ENCODE measurements around the gene DCLK2.

The DCLK2 gene

DNA sequence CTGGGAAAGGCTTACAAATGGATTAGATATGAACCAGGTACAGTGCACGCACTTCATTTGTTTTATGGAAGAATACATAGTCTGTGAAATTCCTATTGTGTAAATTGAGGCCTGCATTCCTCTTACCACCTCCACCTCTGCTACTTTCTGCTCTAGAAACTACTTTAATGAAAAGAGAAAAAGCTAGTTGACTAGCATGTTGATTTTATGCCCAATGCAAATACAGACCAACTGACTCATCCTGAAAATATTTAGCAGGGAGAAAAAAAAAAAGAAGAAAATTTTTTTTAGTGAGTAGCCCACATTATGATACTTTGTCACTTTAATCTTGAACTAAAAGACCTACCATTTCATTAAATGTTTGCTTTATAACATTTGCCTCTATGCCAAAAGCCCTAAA, 41.2 kb downstream of the DCLK2 start:
- Histone ChIP-seq H3K27me3 (ENCODE audit: low read depth, low read length) (no peaks in the 10 kb centered on the region), H3K4me3 (ENCODE audit: low read depth in 1 of 2, low read length in 2 of 2) (no peak overlapping the region), H3K9me3 (ENCODE audit: control insufficient read depth in 1 of 2, low read length in 2 of 2) (peaks cover 0 to 3% of the 10 kb centered on the region in 2 donors), H3K36me3 (ENCODE audit: control insufficient read depth in 1 of 2, insufficient read depth in 2 of 2, low read length in 2 of 2) (no peaks in the 10 kb centered on the region), H3K4me1 (ENCODE audit: control insufficient read depth in 1 of 2, insufficient read depth in 2 of 2, low read length in 2 of 2) (peaks cover 0 to 24% of the 10 kb centered on the region in 2 donors), H3K27ac (ENCODE audit: low read length) (no peak overlapping the region)

- peaks cover 0 to 3% of the 10 kb centered on the region in 2 donors for H3K9me3 ChIP-seq (ENCODE audit: control insufficient read depth in 1 of 2, low read length in 2 of 2)
- H3K4me1 ChIP-seq (ENCODE audit: control insufficient read depth in 1 of 2, insufficient read depth in 2 of 2, low read length in 2 of 2), result peaks cover 4 to 21% of the 10 kb centered on the region in 2 donors
- no peak overlapping the region for H3K4me3 ChIP-seq (ENCODE audit: low read depth in 1 of 2, low read length in 2 of 2)
- H3K36me3 ChIP-seq (ENCODE audit: control insufficient read depth in 1 of 2, insufficient read depth in 2 of 2, low read length in 2 of 2), result no peaks in the 10 kb centered on the region
- H3K27me3 ChIP-seq (ENCODE audit: low read depth, low read length), result no peaks in the 10 kb centered on the region
- H3K27ac ChIP-seq (ENCODE audit: low read length), result no peak overlapping the region
These were observed 44.8 kb downstream of the DCLK2 start for GRCh38 chr4:150123087-150123486.

DNA sequence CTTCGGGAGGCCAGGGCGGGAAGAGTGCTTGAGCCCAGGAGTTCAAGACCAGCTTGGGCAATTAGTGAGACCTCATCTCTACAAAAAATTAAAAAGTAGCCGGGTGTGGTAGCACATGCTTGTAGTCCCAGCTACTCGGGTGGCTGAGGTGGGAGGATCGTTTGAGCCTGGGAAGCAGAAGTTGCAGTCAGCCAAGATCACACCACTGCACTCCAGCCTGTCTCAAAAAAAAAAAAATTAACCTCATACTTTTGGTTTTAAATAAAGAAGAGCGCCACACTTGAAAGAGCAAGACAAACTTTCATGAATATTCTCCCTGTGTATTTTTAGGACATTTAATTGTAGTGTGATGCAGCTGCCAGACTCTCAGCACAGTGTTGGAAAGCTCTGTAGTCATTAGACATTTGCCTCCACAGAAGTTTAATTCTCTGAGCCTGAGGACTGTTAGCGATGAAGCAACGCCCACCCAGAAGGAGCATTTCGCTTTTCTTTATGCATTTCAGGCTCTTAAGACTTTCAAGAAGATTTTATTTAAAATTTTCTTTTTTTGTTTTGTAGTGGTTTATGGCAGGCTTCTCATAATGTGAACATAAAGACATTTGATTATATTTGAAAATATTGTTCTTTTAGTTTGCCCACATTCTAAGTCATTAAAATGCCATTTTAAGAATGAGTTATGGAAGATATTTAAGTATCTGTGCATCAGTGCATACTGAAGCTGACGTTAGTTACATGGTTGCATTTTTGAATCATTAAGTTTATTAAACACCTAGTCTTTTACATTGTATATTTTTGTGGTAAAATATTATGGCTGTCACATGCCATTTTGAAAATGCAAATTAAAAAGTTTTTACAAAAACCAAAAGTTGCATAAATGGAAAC, 45.8 kb downstream of the DCLK2 start:
- H3K27ac ChIP-seq (ENCODE audit: low read length), result no peak overlapping the region
- H3K27me3 ChIP-seq (ENCODE audit: low read depth, low read length), result no peaks in the 10 kb centered on the region
- no peak overlapping the region for H3K4me3 ChIP-seq (ENCODE audit: low read depth in 1 of 2, low read length in 2 of 2)
- H3K4me1 ChIP-seq (ENCODE audit: control insufficient read depth in 1 of 2, insufficient read depth in 2 of 2, low read length in 2 of 2), result peaks cover 4 to 21% of the 10 kb centered on the region in 2 donors
- no peaks in the 10 kb centered on the region for H3K36me3 ChIP-seq (ENCODE audit: control insufficient read depth in 1 of 2, insufficient read depth in 2 of 2, low read length in 2 of 2)
- H3K9me3 ChIP-seq (ENCODE audit: control insufficient read depth in 1 of 2, low read length in 2 of 2), result peaks cover 0 to 3% of the 10 kb centered on the region in 2 donors

- peaks cover 0 to 3% of the 10 kb centered on the region in 2 donors for H3K9me3 ChIP-seq (ENCODE audit: control insufficient read depth in 1 of 2, low read length in 2 of 2)
- no peaks in the 10 kb centered on the region for H3K36me3 ChIP-seq (ENCODE audit: control insufficient read depth in 1 of 2, insufficient read depth in 2 of 2, low read length in 2 of 2)
- no peak overlapping the region for H3K27ac ChIP-seq (ENCODE audit: low read length)
- no peak overlapping the region for H3K4me3 ChIP-seq (ENCODE audit: low read depth in 1 of 2, low read length in 2 of 2)
- H3K27me3 ChIP-seq (ENCODE audit: low read depth, low read length), result no peaks in the 10 kb centered on the region
- peaks cover 4 to 21% of the 10 kb centered on the region in 2 donors for H3K4me1 ChIP-seq (ENCODE audit: control insufficient read depth in 1 of 2, insufficient read depth in 2 of 2, low read length in 2 of 2)
These were observed 48.1 kb downstream of the DCLK2 start for GRCh38 chr4:150126201-150126863.

DNA sequence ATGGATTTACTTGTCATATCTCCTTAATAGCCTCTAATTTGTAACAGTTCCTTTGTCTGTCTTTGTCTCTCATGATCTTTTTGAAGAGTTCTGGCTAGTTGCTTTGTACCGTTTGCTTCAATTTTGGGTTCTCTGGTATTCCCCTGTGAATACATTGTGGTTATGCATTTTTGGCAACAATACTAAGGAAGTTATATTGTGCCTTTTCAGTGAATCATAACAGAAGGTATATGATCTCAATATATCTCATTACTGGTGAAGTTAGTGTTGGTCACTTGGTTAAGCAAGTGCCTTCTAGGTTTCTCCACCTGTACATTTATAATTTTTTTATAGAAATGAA, 48.6 kb downstream of the DCLK2 start:
- no peak overlapping the region for H3K27ac ChIP-seq (ENCODE audit: low read length)
- H3K4me3 ChIP-seq (ENCODE audit: low read depth in 1 of 2, low read length in 2 of 2), result no peak overlapping the region
- H3K27me3 ChIP-seq (ENCODE audit: low read depth, low read length), result no peaks in the 10 kb centered on the region
- no peaks in the 10 kb centered on the region for H3K36me3 ChIP-seq (ENCODE audit: control insufficient read depth in 1 of 2, insufficient read depth in 2 of 2, low read length in 2 of 2)
- no peaks in the 10 kb centered on the region for H3K9me3 ChIP-seq (ENCODE audit: control insufficient read depth in 1 of 2, low read length in 2 of 2)
- peaks cover 4 to 23% of the 10 kb centered on the region in 2 donors for H3K4me1 ChIP-seq (ENCODE audit: control insufficient read depth in 1 of 2, insufficient read depth in 2 of 2, low read length in 2 of 2)

DNA sequence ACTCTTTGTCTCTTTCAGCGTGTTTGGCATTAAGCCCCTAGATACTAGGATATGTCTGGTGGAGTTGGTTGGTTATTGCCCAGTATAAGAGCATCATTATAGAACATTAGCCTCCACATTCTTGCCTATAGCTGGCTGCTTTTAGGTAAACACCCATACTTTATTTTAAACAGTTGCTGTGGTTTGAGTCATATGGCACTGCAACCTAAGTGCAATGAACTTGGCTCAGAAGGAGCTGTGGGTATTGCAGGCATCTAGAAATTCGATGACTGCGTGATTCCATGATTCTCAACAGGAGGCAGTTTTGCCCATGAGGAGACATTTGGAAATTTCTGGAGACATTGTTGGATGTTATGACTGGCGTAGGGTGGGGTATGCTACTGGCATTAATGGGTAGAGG, 49.5 kb downstream of the DCLK2 start:
- Histone ChIP-seq H3K9me3 (ENCODE audit: control insufficient read depth in 1 of 2, low read length in 2 of 2) (no peaks in the 10 kb centered on the region), H3K27me3 (ENCODE audit: low read depth, low read length) (no peaks in the 10 kb centered on the region), H3K4me3 (ENCODE audit: low read depth in 1 of 2, low read length in 2 of 2) (no peak overlapping the region), H3K27ac (ENCODE audit: low read length) (no peak overlapping the region), H3K36me3 (ENCODE audit: control insufficient read depth in 1 of 2, insufficient read depth in 2 of 2, low read length in 2 of 2) (no peaks in the 10 kb centered on the region), H3K4me1 (ENCODE audit: control insufficient read depth in 1 of 2, insufficient read depth in 2 of 2, low read length in 2 of 2) (peaks cover 4 to 25% of the 10 kb centered on the region in 2 donors)

GRCh38 chr4:150130933-150131332, 52.7 kb downstream of the DCLK2 start:
- Histone ChIP-seq H3K9me3 (ENCODE audit: control insufficient read depth in 1 of 2, low read length in 2 of 2) (no peaks in the 10 kb centered on the region), H3K4me1 (ENCODE audit: control insufficient read depth in 1 of 2, insufficient read depth in 2 of 2, low read length in 2 of 2) (peaks cover 4 to 16% of the 10 kb centered on the region in 2 donors), H3K27ac (ENCODE audit: low read length) (no peak overlapping the region), H3K4me3 (ENCODE audit: low read depth in 1 of 2, low read length in 2 of 2) (no peak overlapping the region), H3K36me3 (ENCODE audit: control insufficient read depth in 1 of 2, insufficient read depth in 2 of 2, low read length in 2 of 2) (no peaks in the 10 kb centered on the region), H3K27me3 (ENCODE audit: low read depth, low read length) (no peaks in the 10 kb centered on the region)

GRCh38 chr4:150131581-150132228, 53.5 kb downstream of the DCLK2 start:
- Histone ChIP-seq H3K36me3 (ENCODE audit: control insufficient read depth in 1 of 2, insufficient read depth in 2 of 2, low read length in 2 of 2) (no peaks in the 10 kb centered on the region), H3K27me3 (ENCODE audit: low read depth, low read length) (no peaks in the 10 kb centered on the region), H3K4me1 (ENCODE audit: control insufficient read depth in 1 of 2, insufficient read depth in 2 of 2, low read length in 2 of 2) (peaks cover 0 to 14% of the 10 kb centered on the region in 2 donors), H3K9me3 (ENCODE audit: control insufficient read depth in 1 of 2, low read length in 2 of 2) (no peaks in the 10 kb centered on the region), H3K4me3 (ENCODE audit: low read depth in 1 of 2, low read length in 2 of 2) (no peak overlapping the region), H3K27ac (ENCODE audit: low read length) (no peak overlapping the region)

GRCh38 chr4:150133605-150134004, 55.4 kb downstream of the DCLK2 start:
- no peaks in the 10 kb centered on the region for H3K27me3 ChIP-seq (ENCODE audit: low read depth, low read length)
- H3K9me3 ChIP-seq (ENCODE audit: control insufficient read depth in 1 of 2, low read length in 2 of 2), result no peaks in the 10 kb centered on the region
- no peaks in the 10 kb centered on the region for H3K36me3 ChIP-seq (ENCODE audit: control insufficient read depth in 1 of 2, insufficient read depth in 2 of 2, low read length in 2 of 2)
- H3K4me3 ChIP-seq (ENCODE audit: low read depth in 1 of 2, low read length in 2 of 2), result no peak overlapping the region
- H3K27ac ChIP-seq (ENCODE audit: low read length), result no peak overlapping the region
- H3K4me1 ChIP-seq (ENCODE audit: control insufficient read depth in 1 of 2, insufficient read depth in 2 of 2, low read length in 2 of 2), result peaks cover 0 to 15% of the 10 kb centered on the region in 2 donors

DNA sequence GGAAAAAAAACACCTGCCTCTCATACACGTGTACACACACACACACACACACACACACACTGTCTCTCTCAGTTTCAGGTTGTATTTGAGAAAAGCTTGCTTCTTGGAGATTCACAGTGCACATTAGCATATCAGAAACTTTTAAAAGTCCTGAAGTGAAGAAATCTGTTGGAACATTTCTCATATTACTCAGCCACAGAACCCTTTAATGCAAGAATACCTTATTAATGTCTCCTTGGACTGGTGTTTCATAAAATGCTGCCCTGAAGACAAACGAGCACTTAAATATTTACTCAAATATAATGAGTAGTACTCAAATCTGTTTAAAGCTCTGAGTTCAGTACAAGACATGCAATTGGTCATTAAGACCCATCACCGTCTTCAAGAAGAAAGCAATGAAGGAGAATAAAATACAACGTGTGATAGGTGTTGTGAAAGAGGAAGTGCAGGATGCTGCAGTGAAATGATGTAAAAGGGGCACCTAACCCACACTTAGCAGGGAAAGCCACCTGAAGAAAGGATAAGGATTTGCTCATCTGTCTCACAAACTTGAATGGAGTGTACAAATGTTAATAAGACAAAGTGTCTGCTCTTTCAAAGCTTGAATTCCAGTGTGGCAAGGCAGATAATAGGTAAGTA, 57.0 kb downstream of the DCLK2 start:
- H3K27me3 ChIP-seq (ENCODE audit: low read depth, low read length), result no peaks in the 10 kb centered on the region
- no peaks in the 10 kb centered on the region for H3K9me3 ChIP-seq (ENCODE audit: control insufficient read depth in 1 of 2, low read length in 2 of 2)
- H3K4me3 ChIP-seq (ENCODE audit: low read depth in 1 of 2, low read length in 2 of 2), result no peak overlapping the region
- H3K36me3 ChIP-seq (ENCODE audit: control insufficient read depth in 1 of 2, insufficient read depth in 2 of 2, low read length in 2 of 2), result no peaks in the 10 kb centered on the region
- peaks cover 0 to 15% of the 10 kb centered on the region in 2 donors for H3K4me1 ChIP-seq (ENCODE audit: control insufficient read depth in 1 of 2, insufficient read depth in 2 of 2, low read length in 2 of 2)
- no peak overlapping the region for H3K27ac ChIP-seq (ENCODE audit: low read length)

- H3K27ac ChIP-seq (ENCODE audit: low read length), result no peak overlapping the region
- peaks cover 0 to 9% of the 10 kb centered on the region in 2 donors for H3K4me1 ChIP-seq (ENCODE audit: control insufficient read depth in 1 of 2, insufficient read depth in 2 of 2, low read length in 2 of 2)
- H3K36me3 ChIP-seq (ENCODE audit: control insufficient read depth in 1 of 2, insufficient read depth in 2 of 2, low read length in 2 of 2), result no peaks in the 10 kb centered on the region
- H3K4me3 ChIP-seq (ENCODE audit: low read depth in 1 of 2, low read length in 2 of 2), result no peak overlapping the region
- no peaks in the 10 kb centered on the region for H3K9me3 ChIP-seq (ENCODE audit: control insufficient read depth in 1 of 2, low read length in 2 of 2)
- H3K27me3 ChIP-seq (ENCODE audit: low read depth, low read length), result no peaks in the 10 kb centered on the region
These were observed 57.8 kb downstream of the DCLK2 start for GRCh38 chr4:150136036-150136435.
